ENCODE data around the gene HEMK1. TPM values are rescaled to one million over a fixed set of nuclear protein-coding genes. Genes with fewer than 3 reads are reported as not detected.

Gene HEMK1
- total RNA-seq, 1 donor, result 8.7 TPM

DNA sequence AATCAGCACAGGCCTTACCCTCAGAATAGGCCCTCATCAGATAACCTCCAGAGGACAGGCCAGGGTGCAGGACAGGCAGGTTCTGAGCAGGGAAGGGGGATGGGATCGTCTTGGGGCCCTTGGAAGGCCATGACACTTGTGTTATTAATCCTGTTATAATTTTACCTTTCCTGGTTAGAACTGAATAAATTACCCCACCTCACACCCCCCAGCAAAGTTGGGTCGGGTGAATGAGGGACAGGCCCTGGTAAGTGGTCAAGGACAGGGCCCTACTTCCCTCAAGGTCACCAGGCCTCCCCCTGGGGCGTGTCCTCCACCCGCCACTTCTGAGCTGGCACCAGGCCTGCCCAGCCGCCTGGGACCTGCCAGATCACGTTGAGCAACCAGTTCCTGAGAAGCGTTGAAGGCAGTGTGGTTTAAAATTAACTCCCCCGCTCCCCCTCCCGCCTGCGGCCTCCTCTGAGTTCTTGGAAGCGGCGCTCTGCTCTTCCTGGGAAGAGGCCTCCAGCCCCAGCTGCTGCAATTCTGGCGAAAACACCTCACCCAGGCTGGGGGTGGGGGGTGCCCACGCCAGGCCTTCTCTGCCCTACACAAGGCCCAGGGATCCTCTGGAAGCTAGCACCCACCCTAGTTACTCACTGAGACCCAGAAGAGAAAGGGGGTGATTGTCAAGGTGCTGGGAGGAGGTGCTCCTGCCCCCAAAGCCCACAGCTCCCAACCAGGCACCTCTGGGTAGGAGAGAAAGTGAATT is 31.7 kb downstream of the HEMK1 start:
- no peaks in the 10 kb centered on the region for H3K79me2 ChIP-seq (ENCODE audit: insufficient read depth, low read length)
- H3K4me3 ChIP-seq (ENCODE audit: insufficient read depth, low read length), result peak overlapping the region; percentile 31
- no peaks in the 10 kb centered on the region for H3K36me3 ChIP-seq (ENCODE audit: insufficient read depth, low read length)
- TF ChIP-seq, protein P1, sequence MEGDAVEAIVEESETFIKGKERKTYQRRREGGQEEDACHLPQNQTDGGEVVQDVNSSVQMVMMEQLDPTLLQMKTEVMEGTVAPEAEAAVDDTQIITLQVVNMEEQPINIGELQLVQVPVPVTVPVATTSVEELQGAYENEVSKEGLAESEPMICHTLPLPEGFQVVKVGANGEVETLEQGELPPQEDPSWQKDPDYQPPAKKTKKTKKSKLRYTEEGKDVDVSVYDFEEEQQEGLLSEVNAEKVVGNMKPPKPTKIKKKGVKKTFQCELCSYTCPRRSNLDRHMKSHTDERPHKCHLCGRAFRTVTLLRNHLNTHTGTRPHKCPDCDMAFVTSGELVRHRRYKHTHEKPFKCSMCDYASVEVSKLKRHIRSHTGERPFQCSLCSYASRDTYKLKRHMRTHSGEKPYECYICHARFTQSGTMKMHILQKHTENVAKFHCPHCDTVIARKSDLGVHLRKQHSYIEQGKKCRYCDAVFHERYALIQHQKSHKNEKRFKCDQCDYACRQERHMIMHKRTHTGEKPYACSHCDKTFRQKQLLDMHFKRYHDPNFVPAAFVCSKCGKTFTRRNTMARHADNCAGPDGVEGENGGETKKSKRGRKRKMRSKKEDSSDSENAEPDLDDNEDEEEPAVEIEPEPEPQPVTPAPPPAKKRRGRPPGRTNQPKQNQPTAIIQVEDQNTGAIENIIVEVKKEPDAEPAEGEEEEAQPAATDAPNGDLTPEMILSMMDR (IDR thresholded peaks at IDR 0.05; ENCODE audit: extremely low read depth, low read depth, low read length), result no peak
- H3K27me3 ChIP-seq (ENCODE audit: insufficient read depth, low read length), result no peaks in the 10 kb centered on the region
- H4K20me1 ChIP-seq (ENCODE audit: insufficient read depth, low read length), result no peaks in the 10 kb centered on the region
- DNase-seq (ENCODE audit: insufficient read length, low spot score, missing footprints), result peak; percentile 97
- peak overlapping the region; percentile 99 for H3K27ac ChIP-seq (ENCODE audit: low read depth, low read length)
- no peaks in the 10 kb centered on the region for H3K9me3 ChIP-seq (ENCODE audit: low read depth, low read length)
- no peak overlapping the region for H2AFZ ChIP-seq (ENCODE audit: low read length)
- peak overlapping the region; percentile 78 for H3K4me2 ChIP-seq (ENCODE audit: insufficient read depth, low read length)
- H3K4me1 ChIP-seq (ENCODE audit: insufficient read depth, low read length), result peaks cover 29% of the 10 kb centered on the region

DNA sequence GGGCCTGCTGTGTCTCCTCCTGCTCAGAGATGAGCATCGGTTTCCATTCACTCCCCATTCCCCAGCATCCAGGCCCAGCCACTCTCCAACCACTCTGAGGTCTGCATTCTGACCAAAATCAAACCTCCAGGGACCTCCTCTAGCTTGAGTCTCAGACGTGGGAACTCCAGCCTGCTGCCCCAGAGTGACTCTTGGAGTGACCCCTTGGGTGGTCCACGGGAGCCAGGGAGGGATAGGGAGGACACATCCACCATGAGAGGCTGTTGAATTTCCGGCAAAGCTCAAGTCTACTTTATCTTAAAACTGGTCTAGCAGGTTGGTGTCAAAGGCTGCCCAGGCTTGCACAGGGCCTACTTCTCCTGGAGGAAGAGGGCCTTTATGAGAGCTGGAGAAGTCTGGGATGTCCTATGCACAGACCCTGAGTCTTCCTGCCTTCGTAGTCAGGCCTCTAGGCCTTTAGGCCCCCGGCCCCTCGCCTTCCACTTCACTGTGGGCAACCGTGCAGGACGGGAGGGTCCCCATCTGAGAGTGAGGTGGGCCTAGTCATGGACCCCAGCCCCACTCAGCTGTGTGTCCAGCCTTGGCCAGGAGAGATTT is 33.4 kb downstream of the HEMK1 start:
- Histone ChIP-seq H3K79me2 (ENCODE audit: insufficient read depth, low read length) (no peaks in the 10 kb centered on the region), H3K4me3 (ENCODE audit: insufficient read depth, low read length) (no peak overlapping the region), H3K36me3 (ENCODE audit: insufficient read depth, low read length) (peaks cover 9% of the 10 kb centered on the region), H3K27me3 (ENCODE audit: insufficient read depth, low read length) (no peaks in the 10 kb centered on the region), H3K4me1 (ENCODE audit: insufficient read depth, low read length) (peaks cover 29% of the 10 kb centered on the region), H3K4me2 (ENCODE audit: insufficient read depth, low read length) (peak overlapping the region; percentile 46), H2AFZ (ENCODE audit: low read length) (peak overlapping the region; percentile 87), H3K9me3 (ENCODE audit: low read depth, low read length) (no peaks in the 10 kb centered on the region), H4K20me1 (ENCODE audit: insufficient read depth, low read length) (no peaks in the 10 kb centered on the region), H3K27ac (ENCODE audit: low read depth, low read length) (peak overlapping the region; percentile 99)
- peak; percentile 36 for DNase-seq (ENCODE audit: insufficient read length, low spot score, missing footprints)
- TF ChIP-seq, protein P1 (IDR thresholded peaks at IDR 0.05; ENCODE audit: extremely low read depth, low read depth, low read length), result no peak

DNA sequence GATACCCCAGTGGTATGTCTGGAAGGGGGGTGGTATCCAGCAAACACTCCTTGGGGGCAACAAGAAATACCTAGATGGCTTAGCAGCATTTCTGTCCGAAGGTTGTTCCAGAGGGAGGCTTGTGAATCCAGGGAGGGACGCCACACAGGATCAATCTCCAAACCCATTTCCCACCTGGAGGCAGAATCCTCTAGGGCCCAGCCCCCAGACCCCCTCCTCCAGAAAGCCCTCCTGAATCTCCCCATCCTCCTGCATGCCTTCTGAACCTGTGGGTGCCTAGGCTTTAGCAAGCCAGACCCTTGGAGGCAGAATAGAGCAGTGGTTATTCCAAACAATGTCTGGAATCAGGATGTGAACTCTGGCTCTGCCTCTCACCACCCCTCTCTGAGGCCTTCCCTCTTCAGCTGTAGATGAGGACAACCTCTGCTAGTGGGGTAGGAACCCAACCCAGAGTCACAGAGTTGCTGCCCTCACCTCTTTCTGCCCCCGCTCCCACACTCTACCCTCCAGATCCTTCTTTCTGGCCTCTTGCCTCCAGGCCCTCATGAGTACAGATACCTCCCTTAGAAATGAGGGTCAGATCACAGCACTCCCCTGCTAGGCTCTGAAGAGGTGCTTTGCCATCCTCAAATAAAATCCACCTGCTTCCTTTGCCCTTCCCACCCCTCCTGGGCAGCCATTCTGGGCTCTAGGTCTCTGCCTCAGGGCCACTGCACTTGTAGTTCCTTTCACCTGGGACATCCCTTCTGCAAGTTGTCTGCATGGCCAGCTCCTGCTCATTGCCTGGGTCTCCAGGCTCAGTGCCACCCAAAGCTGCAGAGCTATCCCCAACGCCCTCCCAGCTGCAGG is 34.2 kb downstream of the HEMK1 start:
- no peaks in the 10 kb centered on the region for H3K9me3 ChIP-seq (ENCODE audit: low read depth, low read length)
- H3K27ac ChIP-seq (ENCODE audit: low read depth, low read length), result peak overlapping the region; percentile 99
- no peaks in the 10 kb centered on the region for H3K79me2 ChIP-seq (ENCODE audit: insufficient read depth, low read length)
- peaks cover 29% of the 10 kb centered on the region for H3K4me1 ChIP-seq (ENCODE audit: insufficient read depth, low read length)
- no peak overlapping the region for H3K4me3 ChIP-seq (ENCODE audit: insufficient read depth, low read length)
- TF ChIP-seq, protein P1 (IDR thresholded peaks at IDR 0.05; ENCODE audit: extremely low read depth, low read depth, low read length), result no peak
- no peak overlapping the region for H2AFZ ChIP-seq (ENCODE audit: low read length)
- no peaks in the 10 kb centered on the region for H4K20me1 ChIP-seq (ENCODE audit: insufficient read depth, low read length)
- H3K4me2 ChIP-seq (ENCODE audit: insufficient read depth, low read length), result no peak overlapping the region
- H3K36me3 ChIP-seq (ENCODE audit: insufficient read depth, low read length), result peaks cover 9% of the 10 kb centered on the region
- DNase-seq (ENCODE audit: insufficient read length, low spot score, missing footprints), result peak; percentile 26
- no peaks in the 10 kb centered on the region for H3K27me3 ChIP-seq (ENCODE audit: insufficient read depth, low read length)

Data from osteoblast (primary cell).